H1 (cell line): Measurements from ENCODE around the gene ERI2. TPM values are rescaled to one million over a fixed set of nuclear protein-coding genes. Genes with fewer than 3 reads are reported as not detected.

Source experiments
- BACH1 ChIP-seq: IDR thresholded peaks from 2 replicates; pipeline ENCODE4 v1.6.1; 2012; ENCODE audit warnings: low read length, improper control_type of control experiment
- CBX8 ChIP-seq: fragments of 300-800, 300-1000 bp; sonication (generic); IDR thresholded peaks from 2 replicates; pipeline ENCODE4 v1.7.1; 2016; ENCODE audit warnings: low read depth, low read length, borderline replicate concordance
- FOSL1 ChIP-seq: IDR thresholded peaks from 2 replicates; pipeline ENCODE4 v1.6.1; 2011; ENCODE audit warnings: mild to moderate bottlenecking, low read depth, low read length, moderate library complexity; ENCODE audit not compliant: insufficient read depth
- MAX ChIP-seq: IDR thresholded peaks from 2 replicates; pipeline ENCODE4 v1.6.1; 2012; ENCODE audit warnings: inconsistent platforms
- PHF8 ChIP-seq: fragments of 200-600 bp; sonication (generic); conservative IDR thresholded peaks from 2 replicates; pipeline ENCODE4 v1.7.1; 2012; ENCODE audit warnings: low read depth, mild to moderate bottlenecking, inconsistent platforms, low read length, moderate library complexity
- RNF2 ChIP-seq: fragments of 200-900, 300-1000 bp; sonication (generic); IDR thresholded peaks from 2 replicates; pipeline ENCODE4 v1.7.1; 2016; ENCODE audit warnings: borderline replicate concordance, low read depth, mild to moderate bottlenecking, antibody characterized with exemption, low read length; ENCODE audit not compliant: poor library complexity, severe bottlenecking; ENCODE audit errors: missing control alignments
- SP1 ChIP-seq: IDR thresholded peaks from 2 replicates; pipeline ENCODE4 v1.6.1; 2011; ENCODE audit warnings: low read depth, low read length
- TAF1 ChIP-seq: IDR thresholded peaks from 2 replicates; pipeline ENCODE4 v1.6.1; 2011; ENCODE audit warnings: mild to moderate bottlenecking, low read depth, low read length
- polyA plus RNA-seq, 7 experiments: library from polyadenylated mRNA; depleted of rRNA in 3 of 7; stranded (reverse) in 5 of 7; unstranded in 2 of 7; fragments of >200 nt in 5 of 7; fragments of 200-250 nt in 2 of 7; gene quantifications; 1 replicate in 5 of 7; 2 replicates in 1 of 7; 4 replicates in 1 of 7; pipeline versions ENCODE4 v1.2.1 to v1.2.3, GENCODE V29; 2011 to 2013; ENCODE audit warnings: missing spikeins in 2 of 7, mixed read lengths in 2 of 7
- total RNA-seq: library from RNA; stranded (reverse); fragmentation: NEBNext Ultra II Directional; extraction: Animal tissue kit (Norgen Biotek cat#: 25700); gene quantifications from 2 replicates; pipeline ENCODE4 v1.2.1, GENCODE V29; 2021
- TF ChIP-seq, protein P1 (sequence below): IDR thresholded peaks from 2 replicates; pipeline ENCODE4 v1.6.1; 2012; ENCODE audit warnings: low read length, inconsistent platforms

ERI2 gene
- total and polyA plus RNA-seq, 2 of the 8 experiments (the other 6 are each of a cell fraction or from before 2014, with no cell fraction given) = 11.0 to 12.6 TPM

DNA sequence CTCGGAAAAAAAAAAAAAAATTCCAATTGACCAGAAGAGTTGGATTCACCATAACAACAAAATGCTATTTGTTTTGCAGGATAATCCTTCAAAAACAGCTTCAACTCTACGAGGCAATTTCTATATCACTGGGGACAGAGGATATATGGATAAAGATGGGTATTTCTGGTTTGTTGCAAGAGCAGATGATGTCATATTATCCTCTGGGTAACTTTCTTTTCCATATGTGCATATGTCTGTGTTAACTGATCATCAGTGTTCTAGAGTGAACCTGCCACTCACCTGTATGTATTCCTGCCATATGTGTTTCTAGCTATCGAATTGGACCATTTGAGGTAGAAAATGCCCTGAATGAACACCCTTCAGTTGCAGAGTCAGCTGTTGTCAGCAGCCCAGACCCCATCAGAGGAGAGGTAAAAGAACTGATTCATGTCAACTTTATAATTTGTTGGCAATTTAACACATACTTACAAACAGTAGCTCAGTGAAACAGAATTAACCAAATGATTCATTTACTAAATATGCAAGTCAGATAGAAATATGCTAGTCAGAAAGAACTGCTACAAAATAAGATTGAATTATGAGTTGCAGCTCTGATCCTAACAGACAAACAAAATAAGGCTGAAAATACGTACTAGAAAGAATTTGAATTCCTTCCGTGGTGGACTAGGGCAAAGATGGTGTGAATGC lies 14.2 kb downstream of the ERI2 start (continued):
- TF ChIP-seq RNF2 (no peak), SP1 (no peak), PHF8 (no peak), MAX (no peak), CBX8 (no peak), FOSL1 (no peak), TAF1 (no peak), BACH1 (no peak)
- TF ChIP-seq, protein P1, sequence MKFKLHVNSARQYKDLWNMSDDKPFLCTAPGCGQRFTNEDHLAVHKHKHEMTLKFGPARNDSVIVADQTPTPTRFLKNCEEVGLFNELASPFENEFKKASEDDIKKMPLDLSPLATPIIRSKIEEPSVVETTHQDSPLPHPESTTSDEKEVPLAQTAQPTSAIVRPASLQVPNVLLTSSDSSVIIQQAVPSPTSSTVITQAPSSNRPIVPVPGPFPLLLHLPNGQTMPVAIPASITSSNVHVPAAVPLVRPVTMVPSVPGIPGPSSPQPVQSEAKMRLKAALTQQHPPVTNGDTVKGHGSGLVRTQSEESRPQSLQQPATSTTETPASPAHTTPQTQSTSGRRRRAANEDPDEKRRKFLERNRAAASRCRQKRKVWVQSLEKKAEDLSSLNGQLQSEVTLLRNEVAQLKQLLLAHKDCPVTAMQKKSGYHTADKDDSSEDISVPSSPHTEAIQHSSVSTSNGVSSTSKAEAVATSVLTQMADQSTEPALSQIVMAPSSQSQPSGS = no peak
- TF ChIP-seq, all 59 proteins: peak for 0
